Measurements from ENCODE around the gene IL1R2.

- TF ChIP-seq POLR2A (IDR thresholded peaks at IDR 0.05) (no peak), CTCF (IDR thresholded peaks at IDR 0.05) (no peak)
These were observed 48.5 kb downstream of the IL1R2 start for GRCh38 chr2:102040229-102040628.

Measured in right lobe of liver (tissue), 4 donors.